SHP77 treated with DMSO at 0.1 percent for 48 hours (cell line): ENCODE data around the gene ST6GALNAC4.

Experiments
- DNase-seq: peaks from one replicate; lab custom pipeline; 2025; lab: John Stamatoyannopoulos, UW

The ST6GALNAC4 gene

DNA sequence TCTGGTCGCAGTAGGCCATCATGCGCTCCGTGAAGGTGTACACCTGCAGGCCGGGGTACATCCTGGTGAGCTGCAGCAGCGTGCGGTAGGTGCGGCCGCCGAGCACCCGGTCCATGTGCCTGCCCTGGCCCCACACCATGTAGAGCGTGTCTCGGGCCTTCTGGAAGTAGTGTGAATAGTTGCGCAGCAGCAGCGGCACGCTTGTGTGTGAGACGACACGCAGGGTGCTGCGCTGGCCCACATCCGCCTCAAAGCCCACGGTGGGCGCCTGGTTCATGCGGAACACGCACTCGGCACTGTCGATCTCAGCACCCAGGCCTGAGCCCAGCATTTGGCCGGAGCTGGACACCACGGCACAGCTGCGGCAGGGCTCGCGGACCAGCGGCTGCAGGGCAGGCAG is 4.5 kb downstream of the ST6GALNAC4 start:
- DNase-seq = no peak

DNA sequence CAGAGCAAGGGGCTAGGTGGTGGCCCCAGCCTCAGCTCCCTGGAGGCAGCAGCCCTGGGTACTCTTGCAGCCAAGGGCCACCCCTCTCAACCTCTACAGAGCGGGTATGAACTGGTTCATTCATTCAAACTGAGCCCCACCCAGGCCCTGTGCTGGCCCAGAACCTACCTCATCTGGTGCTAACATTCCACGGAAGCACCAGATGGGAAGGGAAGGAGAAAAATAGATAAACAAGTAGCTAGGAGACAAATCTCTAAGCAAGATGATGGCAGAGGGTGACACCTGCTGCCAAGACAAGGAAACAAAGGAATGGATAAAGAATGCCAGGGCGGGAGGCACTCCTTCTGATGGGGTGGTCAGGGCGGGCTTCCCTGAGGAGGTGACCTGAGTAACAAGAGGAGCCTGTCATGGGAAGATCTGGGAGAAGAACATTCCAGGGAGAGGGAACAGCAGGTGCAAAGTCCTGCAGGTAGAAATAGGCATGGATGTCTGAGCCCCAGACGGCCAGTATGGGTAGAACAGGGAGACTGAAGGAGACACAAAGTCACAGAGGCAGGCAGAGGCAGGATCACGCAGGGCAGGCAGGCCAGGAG is 6.1 kb downstream of the ST6GALNAC4 start:
- DNase-seq = no peak

DNA sequence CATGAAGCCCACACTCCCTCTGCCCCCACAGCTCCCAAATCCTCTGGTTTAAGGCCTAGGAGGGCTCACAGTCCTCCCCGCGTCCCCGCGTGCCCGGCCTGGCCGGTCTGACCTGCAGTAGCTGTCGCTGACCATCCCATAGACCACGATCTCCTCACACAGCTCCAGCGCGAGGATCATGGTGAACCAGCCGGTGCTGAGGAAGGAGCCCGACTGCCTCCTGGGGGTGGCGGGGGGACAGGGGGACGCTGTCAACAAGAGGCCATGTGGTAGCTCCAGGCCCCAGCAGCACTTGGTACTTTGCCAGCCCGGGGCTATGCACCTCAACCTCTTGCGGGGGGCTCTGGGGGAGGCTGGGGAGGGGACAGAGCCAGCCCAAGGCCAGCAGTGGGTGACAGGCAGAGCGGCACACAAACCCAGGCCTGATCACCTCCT is 7.0 kb downstream of the ST6GALNAC4 start:
- no peak for DNase-seq

DNA sequence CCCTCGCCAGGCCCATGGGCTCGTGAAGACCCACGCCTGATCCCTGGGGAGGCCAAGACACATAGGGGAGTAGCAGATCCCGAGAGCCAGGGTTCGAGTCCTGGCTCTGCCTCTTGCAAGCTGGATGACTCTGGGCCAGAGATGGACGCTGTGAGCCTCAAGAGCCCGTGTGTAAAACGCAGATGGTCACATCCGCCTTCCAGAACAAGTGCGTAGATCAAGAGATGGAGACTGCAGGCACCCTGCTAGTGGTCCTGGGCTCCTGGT is 8.2 kb downstream of the ST6GALNAC4 start:
- no peak for DNase-seq

DNA sequence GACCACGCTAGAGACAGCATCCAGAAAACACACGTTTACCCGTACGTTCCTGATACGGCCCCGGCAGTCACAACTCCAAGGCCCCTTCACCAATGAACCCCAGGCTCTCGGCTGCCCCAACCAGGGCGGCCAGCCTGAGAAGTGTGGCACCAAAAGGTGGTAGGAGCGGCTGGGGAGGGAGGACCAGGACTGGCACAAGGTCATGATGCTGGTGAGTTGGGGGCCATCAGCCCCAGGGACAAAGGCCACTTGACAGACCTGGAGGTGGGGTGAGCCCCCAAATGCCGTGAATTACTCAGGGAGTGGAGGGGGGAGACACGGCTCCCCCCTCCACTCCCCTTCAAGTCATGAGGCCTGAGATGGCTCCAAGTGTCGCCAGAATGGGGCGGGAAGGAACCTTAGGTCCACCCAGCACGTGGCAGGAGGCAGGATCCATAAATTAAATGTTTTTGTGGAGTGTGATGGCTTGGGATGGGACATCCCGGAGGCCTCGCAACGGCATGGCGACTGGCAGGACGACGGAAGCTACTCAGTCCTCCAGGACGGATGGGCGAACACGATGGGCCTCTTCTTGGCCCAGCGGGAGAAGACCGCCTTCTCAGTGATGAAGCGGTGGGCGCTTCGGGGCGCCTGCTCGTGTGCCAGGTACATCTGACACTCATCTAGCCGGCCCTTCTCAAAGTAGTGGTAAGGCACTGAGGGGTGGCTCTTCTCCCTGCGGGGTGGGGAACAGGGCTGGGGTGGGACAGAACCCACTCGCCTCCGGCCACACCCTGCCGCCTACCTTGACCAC is 8.8 kb downstream of the ST6GALNAC4 start:
- no peak for DNase-seq

DNA sequence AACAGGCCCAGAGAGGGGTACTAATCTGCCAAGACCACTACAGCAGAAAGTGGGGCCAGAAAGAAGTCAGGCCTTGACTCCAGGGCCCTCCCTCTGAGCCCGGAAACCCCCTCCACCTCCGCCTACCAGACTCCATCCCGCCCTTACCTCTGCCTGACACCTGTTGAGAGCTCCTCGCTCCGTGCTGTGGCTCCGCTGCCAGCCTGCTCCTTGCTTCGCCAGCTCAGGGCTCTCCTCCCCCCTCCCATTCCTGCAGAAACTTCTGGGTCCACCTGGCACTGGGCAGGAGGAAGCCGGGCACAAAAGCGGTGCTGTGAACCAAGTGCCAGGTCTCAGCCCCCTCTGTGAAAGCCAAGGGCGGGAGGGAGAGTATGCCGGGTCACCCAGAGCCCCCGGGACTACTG is 11.1 kb downstream of the ST6GALNAC4 start:
- DNase-seq = no peak

DNA sequence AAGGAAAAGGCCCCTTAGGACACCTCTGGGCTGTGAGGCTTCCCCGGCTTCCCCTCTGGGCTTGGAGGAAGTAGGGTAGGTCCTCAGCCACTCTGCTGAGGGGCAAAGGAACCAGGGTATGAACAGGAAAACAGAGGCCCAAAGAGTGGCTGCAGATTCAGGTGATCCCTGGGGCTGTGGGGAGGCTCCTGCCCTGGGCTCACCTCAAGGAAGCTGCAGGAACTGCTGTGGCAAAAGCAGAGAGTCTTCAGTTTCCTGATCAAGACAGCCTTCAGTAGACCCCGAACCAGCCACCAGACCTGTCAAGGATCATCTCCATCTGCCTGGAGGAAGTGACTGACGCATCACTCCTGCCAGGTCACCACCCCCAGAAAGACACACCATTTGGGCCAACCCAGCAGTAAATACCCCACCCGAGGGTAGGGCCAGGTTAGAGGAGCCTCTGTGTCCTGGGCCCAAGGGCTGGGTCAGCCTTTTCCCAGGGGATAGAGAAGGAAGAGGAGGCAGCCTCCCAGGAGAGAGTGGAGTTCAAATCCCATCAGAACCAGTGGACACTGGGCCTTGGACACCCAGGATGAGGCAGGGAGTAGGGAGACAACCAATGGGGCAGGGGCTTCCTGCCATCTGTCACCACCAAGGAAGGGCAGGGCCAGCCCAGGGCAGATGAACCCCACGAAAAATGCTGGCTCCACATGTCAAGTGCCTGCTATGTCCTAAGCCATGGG is 11.7 kb downstream of the ST6GALNAC4 start:
- DNase-seq = no peak

DNA sequence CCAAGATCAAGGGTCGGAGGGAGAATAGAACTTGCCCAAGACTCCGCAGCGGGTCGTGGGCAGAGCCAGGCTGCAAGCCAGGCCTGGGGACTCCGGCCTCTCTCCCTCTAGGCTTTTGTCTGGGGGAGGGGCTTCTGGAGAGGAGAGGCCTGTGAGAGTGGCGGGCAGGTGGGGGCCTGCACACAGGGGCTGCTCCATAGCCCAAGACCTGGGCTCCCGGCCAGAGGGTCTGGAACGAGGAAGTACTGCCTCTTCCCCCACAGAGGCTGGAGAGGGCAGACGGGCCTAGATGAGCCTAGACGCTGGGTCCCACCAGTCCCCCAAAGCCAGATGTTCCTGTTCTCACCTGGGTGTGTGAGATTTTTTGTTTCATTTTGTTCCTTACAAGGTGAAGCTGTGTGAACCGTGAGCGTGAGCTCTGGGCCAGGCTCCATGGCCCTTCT is 12.3 kb downstream of the ST6GALNAC4 start:
- DNase-seq = no peak

DNA sequence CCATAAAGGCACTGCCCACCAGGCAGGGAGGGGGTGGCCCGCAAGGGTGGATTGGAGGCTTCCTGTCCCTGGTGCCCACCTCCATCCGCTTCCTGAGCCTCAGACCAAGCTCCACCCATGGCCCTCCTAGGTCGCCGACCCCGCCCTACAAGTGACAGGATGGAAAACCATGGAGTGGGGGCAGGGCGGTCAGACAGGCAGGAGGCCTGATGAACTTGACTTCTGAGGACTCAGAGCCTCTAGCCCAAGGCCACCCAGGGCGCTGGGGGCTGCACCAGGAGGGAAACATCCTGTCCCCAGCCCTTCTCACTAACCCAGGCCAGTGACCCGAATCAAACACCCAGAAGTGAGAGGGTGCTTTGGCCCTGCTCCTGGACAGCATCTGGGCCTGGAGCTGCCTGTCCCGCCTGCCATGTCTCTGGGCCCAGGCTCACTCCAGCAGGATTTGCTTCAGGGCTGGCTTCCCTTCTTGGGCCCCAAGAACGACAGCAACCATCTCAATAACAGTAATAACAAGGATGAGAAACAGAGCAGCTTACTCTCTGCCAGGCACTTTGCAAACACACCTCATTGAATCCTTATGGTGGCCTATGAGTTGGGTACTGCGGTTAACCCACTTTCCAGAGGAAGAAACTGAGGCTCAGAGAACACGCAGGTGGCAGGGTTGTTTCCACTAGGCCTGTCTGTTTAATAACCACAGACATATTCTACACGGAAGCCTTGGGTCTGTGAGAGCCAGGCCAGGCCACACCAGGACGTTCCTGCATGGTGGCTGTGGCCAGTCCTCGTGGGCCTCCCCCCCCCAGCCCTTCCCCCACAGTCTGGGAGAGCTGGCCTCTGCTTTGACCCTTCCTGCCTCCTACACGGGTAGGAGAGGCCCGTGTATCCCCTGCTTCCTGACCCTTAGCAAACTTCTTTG is 13.0 kb downstream of the ST6GALNAC4 start:
- DNase-seq = no peak

DNA sequence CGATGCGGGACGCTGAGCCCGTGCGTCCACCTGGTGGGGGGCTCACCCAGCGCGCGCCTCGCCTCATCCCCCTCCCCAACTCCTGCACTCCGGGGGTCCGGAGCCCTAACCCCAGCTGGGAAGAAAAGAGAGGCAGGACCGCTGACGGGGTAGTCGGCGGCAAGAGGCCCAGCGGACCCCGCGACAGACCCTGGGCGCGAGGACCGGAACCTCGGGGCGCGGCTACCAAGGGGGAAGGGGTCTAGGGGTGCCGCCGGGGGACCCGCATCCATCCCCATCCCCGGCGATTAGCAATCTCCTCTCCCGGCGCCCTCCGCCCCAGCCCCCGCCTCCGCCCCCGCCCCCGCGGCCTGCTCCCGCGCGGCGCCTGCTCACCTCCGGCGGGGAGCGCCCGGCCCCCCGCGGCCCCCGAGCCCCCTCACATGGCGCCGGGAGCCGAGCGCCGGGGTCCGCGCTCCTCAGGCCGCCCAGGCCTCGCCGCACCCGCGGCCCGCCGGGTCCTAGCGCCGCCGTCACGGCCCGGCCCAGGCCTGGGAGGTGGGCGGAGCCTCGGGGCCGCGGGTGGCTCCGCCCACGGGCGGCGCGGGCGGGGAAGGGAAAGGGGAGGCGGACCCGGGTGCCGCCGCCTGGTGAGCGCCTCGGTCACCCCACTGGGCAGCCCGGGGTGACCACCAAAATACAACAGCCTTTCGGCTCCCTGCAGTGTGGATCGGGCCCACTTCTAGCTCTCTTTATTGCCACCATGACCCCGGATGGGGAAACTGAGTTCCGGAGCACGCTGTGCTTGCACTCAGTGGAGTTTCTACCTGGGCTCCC is 17.5 kb downstream of the ST6GALNAC4 start, which contains the start of gene ST6GALNAC6:
Gene ST6GALNAC6, minus strand, starts transcription at position 476 of the 816 bp plus-strand sequence. CDS start 1,622 bp downstream, outside the sequence.
- no peak for DNase-seq

DNA sequence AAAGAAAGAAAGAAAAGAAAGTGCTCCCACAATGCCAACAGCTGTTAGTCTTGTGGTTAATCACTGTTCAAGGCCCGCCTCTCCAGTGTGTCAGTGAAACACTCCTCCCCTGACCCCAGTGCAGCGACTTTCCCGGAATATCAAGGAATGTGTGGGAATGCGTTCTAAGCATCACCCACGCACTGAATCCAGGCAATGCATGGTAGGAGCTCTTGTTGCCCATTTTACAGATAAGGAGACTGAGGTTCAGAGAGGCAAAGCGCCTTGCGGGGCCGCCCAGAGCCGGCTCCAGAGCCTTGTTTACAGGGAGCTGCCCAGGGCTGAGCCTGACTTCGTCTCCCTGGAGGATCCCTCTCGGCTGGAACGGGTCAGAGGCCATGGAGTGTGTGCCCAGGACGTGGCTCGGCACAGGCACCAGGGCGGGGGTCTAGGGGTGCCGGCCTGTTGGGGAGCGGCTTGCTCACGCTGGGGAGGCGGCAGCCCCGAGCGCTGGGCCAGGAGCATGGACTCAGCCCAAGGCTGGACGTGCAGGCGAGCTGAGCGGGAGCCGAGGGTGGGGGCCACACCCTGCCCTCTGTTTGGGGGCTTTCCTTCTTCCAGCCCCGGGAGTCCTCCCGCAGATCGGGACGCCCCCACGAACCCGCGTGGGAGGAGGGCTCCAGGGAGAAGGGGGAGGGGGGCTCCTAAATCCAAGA is 18.3 kb downstream of the ST6GALNAC4 start:
- DNase-seq = no peak

DNA sequence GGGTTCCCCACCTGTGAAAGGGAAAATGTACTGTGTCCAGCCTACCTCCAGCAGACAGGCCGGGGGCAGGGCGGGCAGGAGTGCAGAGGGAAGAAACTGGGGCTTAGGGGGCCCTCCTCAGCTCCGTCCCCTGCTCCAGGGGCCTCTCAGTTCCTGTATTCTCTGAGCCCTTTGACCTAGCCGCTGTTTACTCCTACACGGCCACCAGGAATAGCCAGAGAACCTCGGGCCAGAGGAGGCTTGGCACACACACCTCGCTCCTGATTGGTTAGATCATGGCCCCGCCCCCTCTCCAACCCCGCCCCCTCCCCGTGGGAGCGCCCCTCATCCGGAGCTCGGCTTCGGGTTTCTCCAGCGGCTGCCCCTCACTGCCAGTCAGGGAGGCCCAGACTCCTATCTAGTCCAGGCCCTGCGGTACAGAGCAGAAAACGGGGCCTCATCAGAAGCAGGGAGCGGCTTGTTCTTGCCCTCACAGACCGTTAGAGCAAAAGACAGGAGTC is 19.6 kb downstream of the ST6GALNAC4 start:
- no peak for DNase-seq

DNA sequence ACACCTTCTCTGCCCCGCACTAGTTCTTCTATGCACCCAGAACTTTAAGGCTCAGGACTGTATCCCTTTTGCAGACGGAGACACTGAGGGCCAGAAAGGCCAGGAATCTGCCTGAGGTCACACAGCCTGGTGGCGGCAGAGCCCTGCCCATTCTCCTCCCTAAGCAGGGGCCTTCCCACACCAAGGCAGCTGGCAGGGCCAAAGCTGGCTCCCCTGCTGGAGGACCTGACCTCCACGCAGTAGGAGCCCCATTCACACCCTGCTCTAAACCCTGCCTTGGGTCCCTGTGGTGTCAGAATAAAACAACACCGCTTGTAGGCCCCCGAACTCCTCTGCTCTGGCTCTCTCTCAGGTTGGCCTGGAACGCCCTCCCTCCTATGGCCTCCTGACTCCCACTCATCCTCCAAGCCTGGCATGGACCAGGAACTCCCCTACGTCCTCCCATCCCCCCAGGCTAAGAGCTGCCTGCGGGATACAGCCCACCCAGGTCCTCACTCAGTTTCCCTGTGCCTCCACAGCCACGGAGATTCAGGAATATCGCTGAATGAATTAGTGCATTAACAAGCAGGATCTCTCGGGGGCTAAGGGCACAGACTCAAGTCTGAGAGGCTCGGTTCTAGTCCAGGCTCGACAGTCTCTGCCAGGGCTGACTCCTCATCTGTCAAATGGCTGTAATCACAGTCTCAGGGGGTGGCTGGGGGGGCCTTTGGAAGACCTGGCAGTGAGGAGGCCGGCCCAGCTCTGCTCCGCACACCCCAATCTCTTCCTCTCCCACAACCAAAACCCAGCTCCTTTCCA is 20.2 kb downstream of the ST6GALNAC4 start:
- no peak for DNase-seq

DNA sequence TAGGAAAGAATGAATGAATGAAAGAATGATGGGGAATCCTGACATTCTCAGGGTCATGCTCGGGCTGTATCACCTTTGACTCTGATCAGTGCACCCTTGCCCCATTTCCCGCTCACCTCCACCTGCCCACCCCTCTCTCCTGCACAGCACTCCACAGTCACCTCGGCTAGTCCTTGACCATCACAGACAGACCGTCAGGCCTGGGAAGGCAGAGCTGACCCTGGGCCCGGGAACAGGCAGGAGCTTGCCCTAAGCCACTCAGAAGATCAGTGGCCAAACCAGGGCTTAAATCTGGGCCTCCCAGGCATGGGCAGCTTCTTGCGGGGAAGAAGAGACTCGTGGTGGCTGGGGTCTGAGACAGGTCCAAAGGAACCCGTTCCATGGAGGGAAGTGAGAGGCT is 21.0 kb downstream of the ST6GALNAC4 start:
- DNase-seq = no peak

DNA sequence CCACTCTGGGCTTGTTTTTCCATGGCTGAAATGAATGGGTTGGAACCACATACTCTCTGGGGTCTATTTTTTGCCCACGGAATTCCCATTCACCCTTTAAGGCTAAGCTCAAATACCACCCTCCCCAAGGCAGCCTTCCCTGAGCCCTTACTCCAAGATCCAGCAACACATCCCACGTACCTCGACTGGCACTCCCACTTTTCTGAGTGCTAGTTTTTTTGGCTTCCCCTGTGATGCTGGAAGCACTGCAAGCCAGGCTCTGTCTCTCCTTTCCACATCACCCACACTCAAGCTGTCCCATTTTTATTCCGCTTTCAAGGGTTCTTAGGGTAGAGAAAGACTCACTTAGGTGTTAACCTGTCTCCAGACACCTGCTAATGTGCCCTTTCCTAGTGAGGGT is 23.4 kb downstream of the ST6GALNAC4 start:
- DNase-seq = no peak

DNA sequence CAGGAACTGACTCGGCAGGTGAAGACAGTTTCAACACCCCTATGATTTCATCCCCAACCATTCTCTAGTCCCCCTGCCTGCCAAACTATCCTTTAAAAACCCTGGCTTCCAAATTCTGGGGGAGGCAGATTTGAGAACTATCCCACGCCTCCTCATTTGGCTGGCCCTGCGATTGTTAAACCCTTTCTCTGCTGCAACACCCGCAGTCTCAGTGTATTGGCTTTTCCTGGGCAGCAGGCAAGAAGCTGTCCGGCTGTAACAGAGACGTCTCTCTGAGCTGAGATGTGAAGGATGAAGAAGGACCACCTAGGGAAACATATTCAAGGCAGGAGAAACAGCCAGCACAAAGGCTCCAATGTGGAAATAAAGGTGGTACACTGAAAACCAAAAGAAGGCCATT is 24.0 kb downstream of the ST6GALNAC4 start:
- DNase-seq = no peak

DNA sequence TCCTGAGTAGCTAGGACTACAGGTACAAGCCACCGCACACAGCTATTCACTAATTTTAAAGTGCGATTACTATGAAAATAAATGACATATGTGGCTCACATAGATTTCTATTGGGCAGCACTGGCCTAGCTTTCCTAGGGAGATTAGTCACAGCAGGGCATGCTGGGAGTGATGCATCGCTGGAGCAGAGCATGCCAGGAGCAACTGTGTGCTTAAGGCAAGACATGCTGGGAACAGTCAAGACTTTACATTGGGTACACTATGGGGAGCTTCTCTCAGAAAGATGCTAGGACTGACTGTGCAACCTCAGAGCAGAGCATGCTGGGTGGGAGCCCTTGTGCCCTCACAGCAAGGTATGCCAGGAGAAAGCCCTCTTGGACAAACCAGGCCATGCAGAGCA is 26.8 kb downstream of the ST6GALNAC4 start:
- no peak for DNase-seq

DNA sequence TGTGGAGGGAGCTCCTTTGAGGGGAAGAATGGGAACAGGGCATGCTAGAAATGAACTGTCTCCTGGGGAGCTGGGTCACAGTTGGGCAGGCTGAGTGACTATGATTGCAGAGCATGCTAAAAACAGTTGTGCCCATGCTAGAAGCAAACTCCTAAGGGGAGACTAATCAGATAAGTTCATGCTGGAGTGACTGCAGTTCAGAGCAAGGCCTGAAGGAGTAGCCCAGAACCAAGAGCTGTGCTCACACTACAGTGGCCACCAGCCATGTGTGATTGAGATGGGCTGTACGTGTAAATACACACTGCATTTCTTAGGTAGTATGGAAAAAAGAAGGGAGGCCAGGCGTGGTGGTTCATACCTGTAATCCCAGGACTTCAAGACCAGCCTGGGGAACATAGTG is 29.0 kb downstream of the ST6GALNAC4 start:
- no peak for DNase-seq

DNA sequence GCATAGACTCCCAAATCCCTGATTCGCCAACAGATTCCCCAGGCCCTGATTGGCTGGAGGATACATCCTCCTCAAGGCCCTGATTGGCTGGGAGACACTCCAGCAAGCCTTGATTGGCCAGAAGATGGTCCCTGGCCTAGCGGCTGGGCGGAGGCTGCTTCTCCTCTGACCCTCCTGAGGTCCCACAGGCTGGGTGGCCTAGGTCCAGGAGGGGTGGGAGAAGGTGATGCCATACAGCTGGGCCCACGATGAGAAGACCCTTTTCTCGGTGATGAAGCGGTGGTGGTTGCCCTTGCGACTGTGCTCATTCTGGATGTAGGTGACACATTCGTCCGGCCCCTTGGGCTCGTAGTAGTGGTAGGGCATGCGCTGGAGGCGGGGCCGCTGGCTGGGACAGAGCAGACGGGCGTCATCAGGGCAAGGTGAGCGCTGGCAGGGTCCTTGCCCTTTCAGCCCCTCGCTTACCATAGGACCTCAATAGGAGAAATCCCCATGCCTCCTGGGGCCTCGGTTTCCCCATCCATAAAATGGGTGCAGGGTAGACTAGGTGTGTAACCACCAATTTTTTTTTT is 30.4 kb downstream of the ST6GALNAC4 start:
- no peak for DNase-seq
